ENCODE measurements around the gene GUCY2D.
A peak's percentile ranks its signal among the peaks of the same experiment; 100 is the strongest.
"Not testable (repeated sequence)": the region's sequence is repeated elsewhere in the genome, so short reads cannot be mapped to it uniquely, and the experiment has no call there.

GUCY2D gene

GRCh38 chr17:8016632-8017424 is 14.4 kb downstream of the GUCY2D start:
- no peak for DNase-seq (ENCODE audit: low read depth in 2 of 2)

GRCh38 chr17:8018436-8018835 is 16.0 kb downstream of the GUCY2D start:
- no peak for DNase-seq (ENCODE audit: low read depth in 2 of 2)

- DNase-seq (ENCODE audit: low read depth in 2 of 2) = no peak
These were observed 16.8 kb downstream of the GUCY2D start for GRCh38 chr17:8019166-8019565.

- DNase-seq (ENCODE audit: low read depth in 2 of 2) = no peak
These were observed 17.5 kb downstream of the GUCY2D start for GRCh38 chr17:8019665-8020650.

- DNase-seq (ENCODE audit: low read depth in 2 of 2) = no peak
These were observed 18.6 kb downstream of the GUCY2D start for GRCh38 chr17:8020776-8021564.

GRCh38 chr17:8021565-8022359 is 19.3 kb downstream of the GUCY2D start:
- DNase-seq (ENCODE audit: low read depth in 2 of 2) = no peak

GRCh38 chr17:8022360-8023003 is 20.1 kb downstream of the GUCY2D start:
- DNase-seq (ENCODE audit: low read depth in 2 of 2) = no peak

GRCh38 chr17:8024161-8024560 is 21.7 kb downstream of the GUCY2D start:
- not testable (repeated sequence) for DNase-seq (ENCODE audit: low read depth in 2 of 2)

- DNase-seq (ENCODE audit: low read depth in 2 of 2) = no peak
These were observed 22.9 kb downstream of the GUCY2D start for GRCh38 chr17:8025176-8025911.

GRCh38 chr17:8029121-8029520 is 26.7 kb downstream of the GUCY2D start:
- DNase-seq (ENCODE audit: low read depth in 2 of 2) = no peak

- no peak for DNase-seq (ENCODE audit: low read depth in 2 of 2)
These were observed 28.8 kb downstream of the GUCY2D start for GRCh38 chr17:8031261-8031661.

- no peak for DNase-seq (ENCODE audit: low read depth in 2 of 2)
These were observed 29.5 kb downstream of the GUCY2D start for GRCh38 chr17:8031950-8032349.

GRCh38 chr17:8032442-8032841 is 30.0 kb downstream of the GUCY2D start:
- DNase-seq (ENCODE audit: low read depth in 2 of 2) = no peak

- no peak for DNase-seq (ENCODE audit: low read depth in 2 of 2)
These were observed 36.7 kb downstream of the GUCY2D start, which contains the start of gene ALOX15B for GRCh38 chr17:8038954-8039610. ALOX15B (plus strand) TSS chr17:8039059; CDS start chr17:8039156, 97 bp downstream.

GRCh38 chr17:8039611-8040168 is 37.3 kb downstream of the GUCY2D start:
- no peak for DNase-seq (ENCODE audit: low read depth in 2 of 2)

- DNase-seq (ENCODE audit: low read depth in 2 of 2) = peak; percentile 9 to 14
These were observed 39.0 kb downstream of the GUCY2D start for GRCh38 chr17:8041249-8041928.

GRCh38 chr17:8041979-8042378 is 39.6 kb downstream of the GUCY2D start:
- DNase-seq (ENCODE audit: low read depth in 2 of 2) = no peak

All from fibroblast of skin of left biceps (primary cell).